Nephron progenitor cell (in vitro differentiated cells): ENCODE results near the gene SMCO2.
A peak's percentile ranks its signal among the peaks of the same experiment; 100 is the strongest.

Experiments used
- DNase-seq: peaks from one replicate; pipeline ENCODE4 v3.0.0; 2021
- H3K27ac Mint-ChIP-seq: 2 replicates; pipeline ENCODE4 v1.8.0; 2021; ENCODE audit warnings: mild to moderate bottlenecking, moderate library complexity, mixed read lengths
- H3K27me3 Mint-ChIP-seq: 2 replicates; pipeline ENCODE4 v1.8.0; 2021; ENCODE audit warnings: mild to moderate bottlenecking, low read depth, mixed read lengths; ENCODE audit not compliant: poor library complexity
- H3K36me3 Mint-ChIP-seq: 2 replicates; pipeline ENCODE4 v1.8.0; 2021; ENCODE audit warnings: low read depth, mixed read lengths
- H3K4me1 Mint-ChIP-seq: 2 replicates; pipeline ENCODE4 v1.8.0; 2021; ENCODE audit warnings: mixed read lengths
- H3K4me3 Mint-ChIP-seq: 2 replicates; pipeline ENCODE4 v1.8.0; 2021; ENCODE audit warnings: mild to moderate bottlenecking, moderate library complexity, mixed read lengths
- H3K9me3 Mint-ChIP-seq: 2 replicates; pipeline ENCODE4 v1.8.0; 2021; ENCODE audit warnings: mild to moderate bottlenecking, moderate library complexity, mixed read lengths
- TF ChIP-seq, protein P1 (sequence below): fragments of 200-600 bp; sonication (generic); IDR thresholded peaks from 2 replicates; pipeline ENCODE4 v1.5.0; 2021; ENCODE audit warnings: antibody characterized with exemption

Gene SMCO2

DNA sequence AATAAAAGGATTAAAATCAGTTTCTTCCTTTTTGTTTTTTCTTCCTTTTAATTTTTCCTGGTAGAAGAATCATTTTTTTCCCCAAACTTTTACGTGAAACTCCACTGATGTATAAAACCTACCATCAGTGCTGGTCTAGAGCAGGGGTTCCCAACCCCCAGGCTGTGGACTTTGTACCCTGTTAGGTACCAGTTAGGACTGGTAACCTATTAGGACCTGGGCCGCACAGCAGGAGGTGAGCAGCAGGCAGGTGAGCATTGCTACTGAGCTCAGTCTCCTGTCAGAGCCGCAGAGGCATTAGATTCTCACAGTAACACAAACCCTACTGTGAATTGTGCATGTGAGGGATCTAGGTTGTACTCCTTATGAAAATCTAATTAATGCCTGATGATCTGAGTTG lies 10.1 kb downstream of the SMCO2 start:
- Mint-ChIP-seq H3K36me3 (no peaks in the 10 kb centered on the region), H3K27ac (no peak overlapping the region), H3K4me3 (no peak overlapping the region)

DNA sequence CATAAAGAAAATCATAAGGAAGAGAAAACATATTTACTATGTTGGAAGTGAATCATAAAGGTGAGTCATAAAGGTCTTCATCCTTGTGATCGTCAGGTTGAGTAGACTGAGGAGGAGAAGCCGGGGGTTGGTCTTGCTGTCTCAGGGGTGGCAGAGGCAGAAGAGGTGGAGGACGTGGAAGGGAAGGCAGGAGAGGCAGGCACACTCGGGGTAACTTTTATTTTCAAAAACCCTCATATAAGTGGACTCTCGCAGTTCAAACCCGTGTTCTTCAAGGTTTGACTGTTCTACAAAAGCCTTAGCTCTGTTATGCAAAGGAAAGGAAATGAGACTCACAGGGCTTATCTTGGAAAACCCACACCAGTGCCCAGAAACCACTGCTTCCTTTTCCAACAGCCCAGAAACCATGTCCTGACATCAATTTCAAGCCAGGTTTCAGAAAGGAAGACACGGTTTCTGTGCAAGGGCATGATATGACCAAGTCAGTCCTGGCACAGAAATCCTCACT lies 14.0 kb downstream of the SMCO2 start:
- Mint-ChIP-seq H3K27ac (no peak overlapping the region), H3K27me3 (peaks cover 8% of the 10 kb centered on the region), H3K4me3 (no peak overlapping the region), H3K9me3 (no peaks in the 10 kb centered on the region), H3K4me1 (peaks cover 9% of the 10 kb centered on the region), H3K36me3 (no peaks in the 10 kb centered on the region)
- DNase-seq, result no peak
- TF ChIP-seq, protein P1, sequence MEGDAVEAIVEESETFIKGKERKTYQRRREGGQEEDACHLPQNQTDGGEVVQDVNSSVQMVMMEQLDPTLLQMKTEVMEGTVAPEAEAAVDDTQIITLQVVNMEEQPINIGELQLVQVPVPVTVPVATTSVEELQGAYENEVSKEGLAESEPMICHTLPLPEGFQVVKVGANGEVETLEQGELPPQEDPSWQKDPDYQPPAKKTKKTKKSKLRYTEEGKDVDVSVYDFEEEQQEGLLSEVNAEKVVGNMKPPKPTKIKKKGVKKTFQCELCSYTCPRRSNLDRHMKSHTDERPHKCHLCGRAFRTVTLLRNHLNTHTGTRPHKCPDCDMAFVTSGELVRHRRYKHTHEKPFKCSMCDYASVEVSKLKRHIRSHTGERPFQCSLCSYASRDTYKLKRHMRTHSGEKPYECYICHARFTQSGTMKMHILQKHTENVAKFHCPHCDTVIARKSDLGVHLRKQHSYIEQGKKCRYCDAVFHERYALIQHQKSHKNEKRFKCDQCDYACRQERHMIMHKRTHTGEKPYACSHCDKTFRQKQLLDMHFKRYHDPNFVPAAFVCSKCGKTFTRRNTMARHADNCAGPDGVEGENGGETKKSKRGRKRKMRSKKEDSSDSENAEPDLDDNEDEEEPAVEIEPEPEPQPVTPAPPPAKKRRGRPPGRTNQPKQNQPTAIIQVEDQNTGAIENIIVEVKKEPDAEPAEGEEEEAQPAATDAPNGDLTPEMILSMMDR, result no peak

More for the DNA sequence above, 10.1 kb downstream of the SMCO2 start:
- no peaks in the 10 kb centered on the region for H3K4me1 Mint-ChIP-seq
- TF ChIP-seq, protein P1, result no peak
- H3K27me3 Mint-ChIP-seq, result peaks cover 6% of the 10 kb centered on the region
- no peaks in the 10 kb centered on the region for H3K9me3 Mint-ChIP-seq
- no peak for DNase-seq

DNA sequence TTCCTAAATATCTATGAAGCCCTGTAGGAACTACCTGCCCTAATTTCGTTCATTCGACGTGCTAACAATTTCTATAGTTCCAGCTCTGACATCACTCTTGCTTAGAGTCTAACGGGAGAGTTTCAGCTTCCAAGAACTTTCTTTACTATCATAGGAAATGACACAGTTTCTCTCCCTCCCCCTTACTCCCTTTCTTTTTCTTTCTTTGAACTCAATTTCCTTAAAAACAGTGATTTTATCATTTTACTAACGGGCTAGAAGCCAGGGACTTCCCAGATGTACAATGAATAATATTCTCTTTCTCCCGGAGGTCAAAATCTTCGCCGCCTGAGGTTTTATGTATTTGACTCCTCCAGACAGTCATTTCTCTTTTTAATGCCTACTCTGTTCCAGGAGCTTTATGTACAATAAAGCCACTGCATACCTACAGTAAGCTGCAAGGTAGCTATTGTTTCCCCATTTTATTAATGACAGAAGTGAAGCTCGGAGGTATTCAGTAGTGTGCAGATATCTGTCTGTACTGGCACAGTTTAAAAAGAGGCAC lies 15.7 kb downstream of the SMCO2 start:
- no peaks in the 10 kb centered on the region for H3K9me3 Mint-ChIP-seq
- TF ChIP-seq, protein P1, result no peak
- no peaks in the 10 kb centered on the region for H3K36me3 Mint-ChIP-seq
- peaks cover 8% of the 10 kb centered on the region for H3K27me3 Mint-ChIP-seq
- no peak for DNase-seq
- no peak overlapping the region for H3K4me3 Mint-ChIP-seq
- H3K4me1 Mint-ChIP-seq, result peaks cover 9% of the 10 kb centered on the region
- no peak overlapping the region for H3K27ac Mint-ChIP-seq

DNA sequence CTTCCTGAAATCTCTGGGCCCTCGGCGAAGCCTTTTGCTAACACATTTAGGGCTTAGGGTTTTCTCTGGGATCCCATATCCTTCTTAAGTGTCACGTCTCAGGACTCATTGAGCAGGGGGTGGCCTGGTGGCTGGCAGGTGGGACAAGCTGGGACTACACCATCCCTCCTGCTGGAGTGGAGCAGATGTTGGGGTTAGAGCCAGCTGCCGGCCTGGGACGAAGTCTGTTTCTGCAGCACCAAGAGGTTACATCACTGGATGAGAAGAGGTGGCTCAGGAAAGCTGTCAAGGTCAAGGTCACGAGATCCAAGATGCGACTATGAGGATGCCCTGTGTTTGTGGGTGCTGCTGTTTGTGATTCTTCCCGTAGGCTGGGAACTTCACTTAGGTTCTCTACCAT lies 16.3 kb downstream of the SMCO2 start:
- H3K9me3 Mint-ChIP-seq, result no peaks in the 10 kb centered on the region
- H3K27ac Mint-ChIP-seq, result no peak overlapping the region
- H3K4me1 Mint-ChIP-seq, result peaks cover 9% of the 10 kb centered on the region
- no peak for DNase-seq
- TF ChIP-seq, protein P1, result no peak
- no peak overlapping the region for H3K4me3 Mint-ChIP-seq
- peaks cover 8% of the 10 kb centered on the region for H3K27me3 Mint-ChIP-seq
- no peaks in the 10 kb centered on the region for H3K36me3 Mint-ChIP-seq

DNA sequence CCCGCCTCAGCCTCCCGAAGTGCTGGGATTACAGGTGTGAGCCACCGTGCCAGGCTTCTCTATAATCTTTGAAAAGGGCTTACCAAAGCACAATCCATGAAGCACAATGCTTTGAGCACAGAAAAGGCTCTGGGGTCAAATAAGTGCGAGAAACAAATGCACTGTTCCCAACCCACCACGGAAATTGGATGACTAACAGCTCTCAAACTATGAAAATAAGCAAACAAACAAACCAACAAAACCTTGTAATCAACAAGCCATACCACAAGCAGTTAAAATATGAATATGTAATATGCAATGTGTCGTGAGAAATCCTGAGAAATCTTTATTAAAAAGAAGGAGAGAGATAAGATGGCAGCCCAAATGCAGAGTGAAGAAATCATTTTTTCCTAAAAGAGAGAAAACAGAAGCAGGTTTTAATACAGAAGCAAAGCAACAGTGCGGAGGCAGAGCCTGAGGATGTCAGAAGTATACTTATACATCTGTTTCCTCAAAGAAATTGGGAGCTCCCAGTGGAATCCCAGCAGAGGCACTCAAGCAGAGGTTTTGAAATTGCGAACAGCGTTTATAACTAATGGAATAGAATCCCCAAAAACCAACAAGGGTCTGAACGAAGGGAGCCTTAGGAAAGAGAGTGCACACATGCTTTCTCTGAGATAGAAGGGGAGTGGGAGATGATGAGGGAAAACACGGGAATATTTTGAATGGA lies 17.1 kb downstream of the SMCO2 start:
- Mint-ChIP-seq H3K27ac (peak overlapping the region; percentile 16), H3K36me3 (no peaks in the 10 kb centered on the region), H3K27me3 (peaks cover 8% of the 10 kb centered on the region), H3K4me3 (no peak overlapping the region), H3K4me1 (peaks cover 9% of the 10 kb centered on the region), H3K9me3 (no peaks in the 10 kb centered on the region)
- DNase-seq, result no peak
- TF ChIP-seq, protein P1, result no peak

DNA sequence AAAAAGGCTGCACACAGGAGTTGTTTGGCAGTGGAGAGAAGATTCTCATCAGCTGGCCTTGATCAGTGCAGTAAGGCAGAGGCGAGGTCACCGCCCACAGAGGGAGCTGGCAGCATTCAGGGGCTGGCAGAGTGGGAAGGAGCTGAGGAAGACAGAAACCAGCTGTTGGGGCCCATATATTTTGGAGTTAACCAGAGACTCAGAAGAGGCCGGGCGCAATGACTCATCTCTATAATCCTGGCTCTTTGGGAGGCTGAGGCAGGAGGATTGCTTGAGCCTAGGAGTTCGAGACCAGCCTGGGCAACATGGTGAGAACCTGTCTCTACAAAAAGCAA lies 17.7 kb downstream of the SMCO2 start:
- no peaks in the 10 kb centered on the region for H3K9me3 Mint-ChIP-seq
- no peak for DNase-seq
- H3K4me3 Mint-ChIP-seq, result no peak overlapping the region
- H3K36me3 Mint-ChIP-seq, result no peaks in the 10 kb centered on the region
- peaks cover 10% of the 10 kb centered on the region for H3K4me1 Mint-ChIP-seq
- peaks cover 5% of the 10 kb centered on the region for H3K27me3 Mint-ChIP-seq
- no peak overlapping the region for H3K27ac Mint-ChIP-seq
- TF ChIP-seq, protein P1, result no peak
